Nephron (organoid): ENCODE results near the gene RBM15B.

Source experiments
- H3K27ac Mint-ChIP-seq, 3 experiments: 2 replicates each; pipeline ENCODE4 v1.8.0; 2020; ENCODE audit warnings: mixed read lengths in 3 of 3, mild to moderate bottlenecking in 2 of 3, moderate library complexity in 1 of 3
- H3K27me3 Mint-ChIP-seq: 2 replicates; pipeline ENCODE4 v1.8.0; 2021; ENCODE audit warnings: low read depth, mild to moderate bottlenecking, moderate library complexity, mixed read lengths
- H3K36me3 Mint-ChIP-seq: 2 replicates; pipeline ENCODE4 v1.8.0; 2020; ENCODE audit warnings: low read depth, mixed read lengths
- H3K4me1 Mint-ChIP-seq: 2 replicates; pipeline ENCODE4 v1.8.0; 2020; ENCODE audit warnings: mixed read lengths
- H3K4me3 Mint-ChIP-seq, 3 experiments: 2 replicates each; pipeline ENCODE4 v1.8.0; 2020; ENCODE audit warnings: mild to moderate bottlenecking in 3 of 3, mixed read lengths in 3 of 3, moderate library complexity in 2 of 3
- H3K9me3 Mint-ChIP-seq: 2 replicates; pipeline ENCODE4 v1.8.0; 2020; ENCODE audit warnings: mixed read lengths
- TF ChIP-seq, protein P1 (sequence below), 3 experiments: fragments of 200-600 bp; sonication (generic); IDR thresholded peaks; one replicate each; pipeline ENCODE4 v1.5.0; 2021; ENCODE audit warnings: antibody characterized with exemption in 3 of 3; ENCODE audit not compliant: unreplicated experiment in 3 of 3

Gene RBM15B

DNA sequence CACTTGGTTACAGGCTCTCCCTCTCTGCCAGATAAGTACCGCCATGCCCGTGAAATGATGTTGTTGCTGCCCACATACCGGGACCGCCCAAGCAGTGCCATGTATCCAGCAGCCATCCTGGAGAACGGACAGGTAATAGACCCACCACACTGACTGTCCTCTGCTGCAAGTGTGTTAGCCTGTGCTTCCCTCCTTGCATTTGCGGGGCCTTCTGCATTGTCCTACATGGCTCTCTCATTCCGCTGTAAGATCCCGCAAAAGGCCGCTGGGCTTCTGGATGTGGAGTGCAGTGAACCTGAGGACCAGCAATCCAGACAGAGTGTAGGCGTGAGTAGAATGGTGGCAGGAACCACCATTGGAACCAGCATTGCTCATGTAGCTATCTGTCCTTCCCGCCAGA, 16.6 kb upstream of the RBM15B start:
- Mint-ChIP-seq H3K4me3 (no peak overlapping the region), H3K27ac (no peak overlapping the region), H3K9me3 (no peaks in the 10 kb centered on the region), H3K4me1 (peaks cover 7% of the 10 kb centered on the region), H3K27me3 (peaks cover 15% of the 10 kb centered on the region), H3K36me3 (no peaks in the 10 kb centered on the region)
- TF ChIP-seq, protein P1, sequence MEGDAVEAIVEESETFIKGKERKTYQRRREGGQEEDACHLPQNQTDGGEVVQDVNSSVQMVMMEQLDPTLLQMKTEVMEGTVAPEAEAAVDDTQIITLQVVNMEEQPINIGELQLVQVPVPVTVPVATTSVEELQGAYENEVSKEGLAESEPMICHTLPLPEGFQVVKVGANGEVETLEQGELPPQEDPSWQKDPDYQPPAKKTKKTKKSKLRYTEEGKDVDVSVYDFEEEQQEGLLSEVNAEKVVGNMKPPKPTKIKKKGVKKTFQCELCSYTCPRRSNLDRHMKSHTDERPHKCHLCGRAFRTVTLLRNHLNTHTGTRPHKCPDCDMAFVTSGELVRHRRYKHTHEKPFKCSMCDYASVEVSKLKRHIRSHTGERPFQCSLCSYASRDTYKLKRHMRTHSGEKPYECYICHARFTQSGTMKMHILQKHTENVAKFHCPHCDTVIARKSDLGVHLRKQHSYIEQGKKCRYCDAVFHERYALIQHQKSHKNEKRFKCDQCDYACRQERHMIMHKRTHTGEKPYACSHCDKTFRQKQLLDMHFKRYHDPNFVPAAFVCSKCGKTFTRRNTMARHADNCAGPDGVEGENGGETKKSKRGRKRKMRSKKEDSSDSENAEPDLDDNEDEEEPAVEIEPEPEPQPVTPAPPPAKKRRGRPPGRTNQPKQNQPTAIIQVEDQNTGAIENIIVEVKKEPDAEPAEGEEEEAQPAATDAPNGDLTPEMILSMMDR (IDR thresholded peaks at IDR 0.05; ENCODE audit: unreplicated experiment in 3 of 3) = no peak

DNA sequence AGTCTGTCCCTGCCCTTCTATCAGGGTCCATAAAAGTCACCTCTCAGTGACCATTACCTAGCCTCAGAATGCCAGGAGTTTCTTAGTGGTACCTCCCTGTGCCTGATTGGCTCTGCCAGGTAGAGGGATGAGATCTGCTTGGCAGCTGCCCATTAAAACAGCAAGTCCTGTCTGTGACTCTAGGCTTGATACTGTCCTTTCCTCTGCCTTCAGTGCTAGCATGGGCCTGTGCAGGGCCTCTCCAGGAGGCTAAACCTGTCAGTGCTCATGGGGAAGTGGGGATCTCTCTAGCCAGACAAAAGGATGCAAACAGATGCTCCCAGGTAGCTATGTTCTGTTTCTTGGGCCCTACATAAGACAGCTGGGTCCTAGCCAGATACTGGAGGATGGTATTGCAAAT, 15.9 kb upstream of the RBM15B start:
- Mint-ChIP-seq H3K27ac (no peak overlapping the region), H3K27me3 (peaks cover 10% of the 10 kb centered on the region), H3K4me3 (no peak overlapping the region), H3K4me1 (peaks cover 7% of the 10 kb centered on the region), H3K36me3 (no peaks in the 10 kb centered on the region), H3K9me3 (no peaks in the 10 kb centered on the region)
- TF ChIP-seq, protein P1 (IDR thresholded peaks at IDR 0.05; ENCODE audit: unreplicated experiment in 3 of 3) = no peak

DNA sequence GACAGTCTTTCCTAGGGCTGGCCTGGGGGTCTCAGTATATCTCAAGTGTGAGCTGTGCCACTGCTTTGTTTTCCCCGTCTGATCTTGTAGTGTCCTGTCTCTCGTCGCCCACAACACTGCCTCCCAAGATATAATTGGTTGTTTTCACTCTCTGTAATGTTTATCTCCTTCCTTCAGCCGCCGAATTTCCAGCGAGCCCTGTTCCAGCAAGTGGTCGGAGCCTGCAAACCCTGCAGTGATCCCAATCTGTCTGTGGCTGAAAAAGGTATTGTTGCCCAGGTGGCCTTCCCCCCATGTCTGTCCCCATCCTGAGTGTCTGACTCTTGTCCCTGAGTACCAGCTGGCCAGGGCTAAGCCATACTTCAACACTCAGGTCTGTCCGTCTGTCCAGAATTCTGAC, 15.5 kb upstream of the RBM15B start:
- TF ChIP-seq, protein P1 (IDR thresholded peaks at IDR 0.05; ENCODE audit: unreplicated experiment in 3 of 3) = no peak
- Mint-ChIP-seq H3K4me1 (peaks cover 7% of the 10 kb centered on the region), H3K27me3 (peaks cover 10% of the 10 kb centered on the region), H3K36me3 (no peaks in the 10 kb centered on the region), H3K9me3 (no peaks in the 10 kb centered on the region), H3K27ac (no peak overlapping the region), H3K4me3 (no peak overlapping the region)

DNA sequence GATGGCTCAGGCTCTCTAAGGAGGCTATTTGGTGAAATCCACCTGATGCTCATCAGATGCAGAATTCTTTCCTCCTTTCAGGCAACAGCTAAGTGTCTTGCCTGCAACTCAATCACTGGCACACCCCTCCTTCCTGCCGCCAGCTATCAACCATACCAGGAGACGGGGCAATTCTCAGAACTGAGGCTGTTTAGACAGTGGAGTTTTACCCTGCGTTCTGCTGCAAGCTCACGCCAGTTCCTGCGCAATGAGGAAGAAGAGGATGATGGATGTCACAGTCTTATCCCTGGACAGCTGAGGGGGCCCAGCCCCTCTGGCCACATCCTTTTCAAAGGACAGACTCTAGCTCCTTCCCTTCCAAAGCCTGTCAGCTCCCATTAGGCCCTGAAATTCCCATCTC, 13.0 kb upstream of the RBM15B start:
- Mint-ChIP-seq H3K4me3 (no peak overlapping the region), H3K27ac (no peak overlapping the region), H3K36me3 (no peaks in the 10 kb centered on the region), H3K27me3 (peaks cover 4% of the 10 kb centered on the region), H3K9me3 (no peaks in the 10 kb centered on the region), H3K4me1 (peaks cover 7% of the 10 kb centered on the region)
- TF ChIP-seq, protein P1 (IDR thresholded peaks at IDR 0.05; ENCODE audit: unreplicated experiment in 3 of 3) = no peak

DNA sequence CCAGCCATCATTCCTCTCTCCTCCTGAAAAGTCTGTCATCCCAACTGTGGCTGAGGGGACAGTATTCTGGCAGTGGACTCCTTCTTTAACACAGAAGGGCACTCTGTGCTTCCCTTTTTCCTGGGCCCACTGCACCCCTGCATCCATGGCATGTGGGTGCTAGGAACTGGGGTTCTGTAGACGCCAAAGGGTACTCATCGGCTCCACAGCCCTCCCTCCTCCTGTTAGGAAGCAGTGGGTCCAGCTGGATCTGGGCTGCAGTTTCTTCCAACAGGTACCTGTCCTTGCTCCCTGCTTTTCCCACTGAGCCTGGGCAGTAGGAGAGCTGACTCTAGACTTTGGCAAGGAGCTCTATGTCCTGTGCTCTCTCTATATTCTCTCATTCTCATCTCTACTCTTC, 12.4 kb upstream of the RBM15B start:
- H3K27me3 Mint-ChIP-seq = peaks cover 4% of the 10 kb centered on the region
- H3K4me1 Mint-ChIP-seq = peaks cover 14% of the 10 kb centered on the region
- H3K4me3 Mint-ChIP-seq = no peak overlapping the region

DNA sequence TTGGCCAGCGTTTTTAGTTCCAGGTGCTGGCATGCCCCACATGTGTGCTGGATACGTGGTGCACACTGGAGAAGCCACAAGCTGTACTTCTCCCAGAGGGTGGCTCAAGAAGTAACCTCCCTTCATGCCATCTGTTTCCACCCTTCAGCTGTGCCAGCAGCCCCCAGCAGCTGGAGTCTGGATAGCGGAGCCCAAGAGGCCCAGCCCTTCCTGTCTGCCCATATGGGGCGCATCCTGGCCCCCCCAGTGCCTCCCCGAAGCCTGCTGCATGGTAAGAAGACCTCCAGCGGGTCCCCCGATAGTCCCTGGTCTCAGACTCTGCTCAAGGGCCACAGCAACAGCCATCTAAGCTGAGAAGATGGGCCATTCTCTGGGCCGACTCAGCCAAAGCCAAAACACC, 11.8 kb upstream of the RBM15B start:
- Mint-ChIP-seq H3K9me3 (no peaks in the 10 kb centered on the region), H3K4me1 (peaks cover 20% of the 10 kb centered on the region), H3K27ac (no peak overlapping the region), H3K4me3 (no peak overlapping the region), H3K36me3 (no peaks in the 10 kb centered on the region), H3K27me3 (peaks cover 4% of the 10 kb centered on the region)
- TF ChIP-seq, protein P1 (IDR thresholded peaks at IDR 0.05; ENCODE audit: unreplicated experiment in 3 of 3) = no peak

More for the DNA sequence above, 12.4 kb upstream of the RBM15B start:
- no peaks in the 10 kb centered on the region for H3K9me3 Mint-ChIP-seq
- TF ChIP-seq, protein P1 (IDR thresholded peaks at IDR 0.05; ENCODE audit: unreplicated experiment in 3 of 3) = no peak
- no peaks in the 10 kb centered on the region for H3K36me3 Mint-ChIP-seq
- H3K27ac Mint-ChIP-seq = no peak overlapping the region
